ENCODE measurements around the gene CCDC12. TPM values are rescaled to one million over a fixed set of nuclear protein-coding genes. Genes with fewer than 3 reads are reported as not detected.
A peak's percentile ranks its signal among the peaks of the same experiment; 100 is the strongest.

The CCDC12 gene
- total and polyA plus RNA-seq, 11 donors: 27.1 to 120 (median 34.4) TPM

- 74 to 77% (median 77%) methylated on average over 9 of the region's 9 CpGs for WGBS, 4 donors
- Histone ChIP-seq H3K9me3 (no peaks in the 10 kb centered on the region), H3K4me1 (peaks cover 4 to 85% (median 61%) of the 10 kb centered on the region in 12 donors), H3K27me3 (no peaks in the 10 kb centered on the region), H3K27ac (peak overlapping the region in 2 of 12 donors; percentile 15 to 94), H3K36me3 (peaks cover 0 to 10% (median 0%) of the 10 kb centered on the region in 9 donors), H3K4me3 (peak overlapping the region in 2 of 12 donors; percentile 76 to 83)
- TF ChIP-seq CTCF (IDR thresholded peaks at IDR 0.05) (no peak), POLR2A (IDR thresholded peaks at IDR 0.05) (no peak)
- intact Hi-C loops (cut with DNase I): loop anchor here in 5 of 10 donors (5.0 kb wide), 3 partner anchors 42 to 107 kb away; no protein-coding TSS in a partner anchor
- ATAC-seq (no peak), DNase-seq (peak in 1 of 5 donors; percentile 2)
Observed at GRCh38 chr3:46974421-46975171, 1.9 kb downstream of the CCDC12 start.

GRCh38 chr3:46972396-46972795, 4.1 kb downstream of the CCDC12 start:
- H3K9me3 ChIP-seq: no peaks in the 10 kb centered on the region
- DNase-seq (peak in 1 of 5 donors; percentile 11), ATAC-seq (no peak)
- TF ChIP-seq POLR2A (IDR thresholded peaks at IDR 0.05): no peak
- no peak for TF ChIP-seq CTCF (IDR thresholded peaks at IDR 0.05)
- no peak overlapping the region for H3K27ac ChIP-seq
- H3K4me3 ChIP-seq: no peak overlapping the region
- no peaks in the 10 kb centered on the region for H3K27me3 ChIP-seq
- peaks cover 0 to 23% (median 0%) of the 10 kb centered on the region in 9 donors for H3K36me3 ChIP-seq
- WGBS, 4 donors: 84 to 85% (median 84%) methylated on average over 2 of the region's 2 CpGs
- H3K4me1 ChIP-seq: peaks cover 4 to 90% (median 67%) of the 10 kb centered on the region in 12 donors
- intact Hi-C loops (cut with DNase I): no loop called here

GRCh38 chr3:46971742-46972141, 4.8 kb downstream of the CCDC12 start:
- intact Hi-C loops (cut with DNase I): loop anchor here in 1 of 10 donors (2.0 kb wide), 1 partner anchor 35 kb away; no protein-coding TSS in a partner anchor
- no peaks in the 10 kb centered on the region for H3K9me3 ChIP-seq
- peak overlapping the region in 4 of 12 donors; percentile 11 to 73 (median 54) for H3K27ac ChIP-seq
- no peak for TF ChIP-seq POLR2A (IDR thresholded peaks at IDR 0.05)
- no peak for TF ChIP-seq CTCF (IDR thresholded peaks at IDR 0.05)
- DNase-seq (peak in 1 of 5 donors; percentile 6), ATAC-seq (no peak)
- H3K36me3 ChIP-seq: peaks cover 0 to 23% (median 0%) of the 10 kb centered on the region in 9 donors
- peaks cover 4 to 91% (median 71%) of the 10 kb centered on the region in 12 donors for H3K4me1 ChIP-seq
- no peak overlapping the region for H3K4me3 ChIP-seq
- WGBS, 4 donors: 71 to 77% (median 74%) methylated on average over 1 of the region's 1 CpG
- no peaks in the 10 kb centered on the region for H3K27me3 ChIP-seq

- 40 to 55% (median 41%) methylated on average over 6 of the region's 6 CpGs for WGBS, 4 donors
- Histone ChIP-seq H3K4me3 (no peak overlapping the region), H3K27me3 (no peaks in the 10 kb centered on the region), H3K4me1 (peaks cover 4 to 96% (median 75%) of the 10 kb centered on the region in 12 donors), H3K9me3 (no peaks in the 10 kb centered on the region), H3K36me3 (peaks cover 0 to 23% (median 0%) of the 10 kb centered on the region in 9 donors), H3K27ac (peak overlapping the region in 11 of 12 donors; percentile 11 to 73 (median 52))
- intact Hi-C loops (cut with DNase I): loop anchor here in 1 of 10 donors (2.0 kb wide), 1 partner anchor 34 kb away; no protein-coding TSS in a partner anchor
- ATAC-seq (no peak), DNase-seq (no peak)
- no peak for TF ChIP-seq POLR2A (IDR thresholded peaks at IDR 0.05)
- no peak for TF ChIP-seq CTCF (IDR thresholded peaks at IDR 0.05)
Observed at GRCh38 chr3:46971151-46971550, 5.4 kb downstream of the CCDC12 start.
